ENCODE measurements around the gene MAML3. TPM values are rescaled to one million over a fixed set of nuclear protein-coding genes. Genes with fewer than 3 reads are reported as not detected.

The MAML3 gene
- total and polyA plus RNA-seq, 2 donors: 4.3 to 5.2 TPM

DNA sequence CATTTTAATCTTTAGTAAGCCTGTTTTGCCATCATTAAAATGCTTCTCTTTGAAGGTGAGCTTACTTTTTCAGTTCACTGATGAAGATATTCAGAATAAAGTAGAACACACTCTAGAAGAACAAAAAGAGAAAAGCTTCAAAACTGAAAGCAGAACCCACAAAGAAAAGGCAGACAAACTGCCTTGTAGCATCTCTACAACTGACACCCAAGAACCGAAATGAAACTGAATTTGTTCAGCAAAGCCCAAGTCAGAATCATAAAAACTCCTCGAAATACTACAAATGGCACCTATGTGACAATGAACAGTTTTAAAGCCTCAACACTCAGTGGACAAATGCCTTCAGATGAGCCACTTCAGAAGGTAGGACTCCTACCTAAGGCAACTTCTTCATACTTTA is 83.6 kb downstream of the MAML3 start:
- Histone ChIP-seq H3K27ac (ENCODE audit: low read depth in 1 of 2, low read length in 1 of 2) (peak overlapping the region; percentile 83 to 90), H3K27me3 (ENCODE audit: control insufficient read depth in 2 of 2, insufficient read depth in 1 of 2, low read length in 1 of 2) (no peaks in the 10 kb centered on the region), H3K9me3 (ENCODE audit: control insufficient read depth in 2 of 2, insufficient read depth in 1 of 2, low read length in 1 of 2) (no peaks in the 10 kb centered on the region), H3K4me1 (ENCODE audit: control insufficient read depth in 2 of 2, insufficient read depth in 2 of 2, low read length in 2 of 2) (peaks cover 16 to 30% of the 10 kb centered on the region in 2 donors), H3K4me3 (ENCODE audit: low read length in 2 of 2) (peak overlapping the region; percentile 14 to 24), H3K36me3 (ENCODE audit: control insufficient read depth in 2 of 2, insufficient read depth in 2 of 2, low read length in 1 of 2) (no peaks in the 10 kb centered on the region)
- WGBS: 17% methylated on average over 2 of the region's 2 CpGs
- DNase-seq (ENCODE audit: low read depth in 6 of 9, low spot score in 9 of 9): peak in 4 of 9 donors; percentile 34 to 85 (median 58)

DNA sequence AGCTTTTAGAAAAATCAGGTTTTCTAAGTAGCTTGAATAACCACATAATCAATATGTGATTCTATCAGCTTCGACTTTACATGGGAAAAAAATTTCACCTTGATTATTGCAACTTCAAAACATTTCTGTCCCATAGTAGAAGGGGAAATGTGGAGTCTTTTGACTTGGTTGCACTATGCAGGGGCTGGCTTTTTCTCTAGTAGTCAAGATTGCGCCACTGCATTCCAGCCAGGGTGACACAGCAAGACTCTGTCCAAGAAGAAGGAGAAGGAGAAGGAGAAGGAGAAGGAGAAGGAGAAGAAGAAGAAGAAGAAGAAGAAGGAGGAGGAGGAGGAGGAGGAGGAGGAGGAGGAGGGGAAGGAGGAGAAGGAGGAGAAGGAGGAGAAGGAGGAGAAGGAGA is 84.9 kb downstream of the MAML3 start:
- H3K4me1 ChIP-seq (ENCODE audit: control insufficient read depth in 2 of 2, insufficient read depth in 2 of 2, low read length in 2 of 2): peaks cover 16 to 30% of the 10 kb centered on the region in 2 donors
- H3K9me3 ChIP-seq (ENCODE audit: control insufficient read depth in 2 of 2, insufficient read depth in 1 of 2, low read length in 1 of 2): no peaks in the 10 kb centered on the region
- no peaks in the 10 kb centered on the region for H3K27me3 ChIP-seq (ENCODE audit: control insufficient read depth in 2 of 2, insufficient read depth in 1 of 2, low read length in 1 of 2)
- no peak for DNase-seq (ENCODE audit: low read depth in 6 of 9, low spot score in 9 of 9)
- H3K27ac ChIP-seq (ENCODE audit: low read depth in 1 of 2, low read length in 1 of 2): no peak overlapping the region
- H3K36me3 ChIP-seq (ENCODE audit: control insufficient read depth in 2 of 2, insufficient read depth in 2 of 2, low read length in 1 of 2): no peaks in the 10 kb centered on the region
- H3K4me3 ChIP-seq (ENCODE audit: low read length in 2 of 2): no peak overlapping the region
- WGBS: 98% methylated on average over 2 of the region's 2 CpGs

DNA sequence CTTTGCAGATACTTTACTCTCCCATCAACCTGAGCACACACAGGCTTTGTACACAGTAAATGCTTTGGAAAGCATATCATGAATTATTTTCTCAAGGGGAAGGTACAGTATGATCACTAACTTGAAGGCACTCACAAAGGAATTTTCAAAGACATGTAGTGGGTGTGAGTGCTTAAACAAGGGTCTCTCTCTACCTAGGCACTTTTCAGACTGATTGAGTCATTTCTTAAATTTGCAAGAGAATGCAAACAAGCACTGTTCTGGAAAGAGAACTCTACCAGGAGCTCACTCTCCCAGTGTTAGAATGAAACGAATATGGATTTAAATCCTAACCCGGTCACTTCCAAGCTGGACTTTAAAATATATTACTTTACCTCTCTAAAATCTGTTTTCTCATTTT is 85.7 kb downstream of the MAML3 start:
- no peak for DNase-seq (ENCODE audit: low read depth in 6 of 9, low spot score in 9 of 9)
- no peaks in the 10 kb centered on the region for H3K36me3 ChIP-seq (ENCODE audit: control insufficient read depth in 2 of 2, insufficient read depth in 2 of 2, low read length in 1 of 2)
- H3K4me1 ChIP-seq (ENCODE audit: control insufficient read depth in 2 of 2, insufficient read depth in 2 of 2, low read length in 2 of 2): peaks cover 16 to 30% of the 10 kb centered on the region in 2 donors
- 98% methylated on average over 2 of the region's 2 CpGs for WGBS
- H3K9me3 ChIP-seq (ENCODE audit: control insufficient read depth in 2 of 2, insufficient read depth in 1 of 2, low read length in 1 of 2): no peaks in the 10 kb centered on the region
- H3K27ac ChIP-seq (ENCODE audit: low read depth in 1 of 2, low read length in 1 of 2): no peak overlapping the region
- no peaks in the 10 kb centered on the region for H3K27me3 ChIP-seq (ENCODE audit: control insufficient read depth in 2 of 2, insufficient read depth in 1 of 2, low read length in 1 of 2)
- H3K4me3 ChIP-seq (ENCODE audit: low read length in 2 of 2): no peak overlapping the region

DNA sequence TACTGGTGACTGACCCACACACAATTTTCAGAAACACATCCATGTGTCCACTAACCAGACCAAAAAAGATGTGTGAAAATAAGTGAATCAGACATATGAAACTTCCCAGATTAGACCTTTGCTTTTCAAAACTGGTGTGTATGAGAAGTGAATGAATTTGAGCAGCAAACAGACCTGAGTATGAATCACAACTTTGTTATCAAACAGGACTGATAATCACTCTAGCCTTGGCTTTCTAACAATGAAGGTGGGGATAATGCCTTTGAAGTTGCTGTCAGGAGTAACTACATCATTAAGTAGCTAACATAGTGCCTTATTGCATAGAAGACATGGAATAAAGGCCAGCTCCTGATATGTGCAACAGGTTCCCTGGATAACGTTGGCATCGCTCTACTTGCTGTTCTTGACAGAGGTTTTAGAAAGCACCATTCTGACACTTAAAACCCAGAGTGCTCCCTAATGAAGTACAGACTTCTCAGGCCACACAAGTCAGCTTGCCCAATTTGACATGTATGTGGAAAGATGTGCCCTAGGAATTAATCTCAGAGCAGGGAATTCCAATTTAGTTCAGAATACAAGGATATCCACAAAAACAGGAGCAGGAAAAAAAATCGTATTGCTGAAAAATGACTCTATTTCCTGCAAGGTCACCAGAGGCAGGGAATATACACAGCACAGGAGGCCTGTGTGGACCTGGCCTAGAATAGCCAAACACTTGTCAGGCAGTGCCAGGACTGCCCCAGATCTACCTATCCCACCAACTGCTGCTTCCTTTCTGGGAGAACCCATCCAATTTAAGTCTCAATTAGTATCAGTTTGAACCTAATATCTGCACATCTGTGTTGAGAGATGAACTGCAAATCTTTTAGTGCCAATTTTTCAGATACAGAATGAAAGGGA is 87.7 kb downstream of the MAML3 start:
- H3K9me3 ChIP-seq (ENCODE audit: control insufficient read depth in 2 of 2, insufficient read depth in 1 of 2, low read length in 1 of 2): no peaks in the 10 kb centered on the region
- no peak for DNase-seq (ENCODE audit: low read depth in 6 of 9, low spot score in 9 of 9)
- no peaks in the 10 kb centered on the region for H3K27me3 ChIP-seq (ENCODE audit: control insufficient read depth in 2 of 2, insufficient read depth in 1 of 2, low read length in 1 of 2)
- no peaks in the 10 kb centered on the region for H3K36me3 ChIP-seq (ENCODE audit: control insufficient read depth in 2 of 2, insufficient read depth in 2 of 2, low read length in 1 of 2)
- no peak overlapping the region for H3K27ac ChIP-seq (ENCODE audit: low read depth in 1 of 2, low read length in 1 of 2)
- WGBS: 95% methylated on average over 3 of the region's 3 CpGs
- peaks cover 9 to 21% of the 10 kb centered on the region in 2 donors for H3K4me1 ChIP-seq (ENCODE audit: control insufficient read depth in 2 of 2, insufficient read depth in 2 of 2, low read length in 2 of 2)
- no peak overlapping the region for H3K4me3 ChIP-seq (ENCODE audit: low read length in 2 of 2)

DNA sequence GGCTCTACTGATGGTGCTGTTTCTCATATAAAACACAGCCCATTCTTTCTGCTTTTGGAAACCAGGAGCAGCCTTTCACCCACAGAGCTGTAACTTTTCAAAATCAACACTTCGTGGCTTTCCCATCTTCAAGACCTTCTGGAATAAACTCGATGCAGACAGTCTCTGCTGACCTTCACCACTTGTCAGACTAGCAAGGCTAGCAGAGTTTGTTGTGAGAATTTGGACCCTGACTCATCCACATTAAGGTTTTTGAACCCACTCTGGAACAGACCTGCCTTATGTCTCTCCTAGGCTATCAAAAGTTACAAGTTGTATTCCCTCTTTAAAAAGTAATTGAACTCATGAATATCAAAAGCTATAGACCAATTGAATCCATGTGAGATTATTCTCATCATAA is 88.6 kb downstream of the MAML3 start:
- 85% methylated on average over 2 of the region's 2 CpGs for WGBS
- no peak overlapping the region for H3K4me3 ChIP-seq (ENCODE audit: low read length in 2 of 2)
- H3K27ac ChIP-seq (ENCODE audit: low read depth in 1 of 2, low read length in 1 of 2): no peak overlapping the region
- peaks cover 0 to 19% of the 10 kb centered on the region in 2 donors for H3K4me1 ChIP-seq (ENCODE audit: control insufficient read depth in 2 of 2, insufficient read depth in 2 of 2, low read length in 2 of 2)
- no peaks in the 10 kb centered on the region for H3K9me3 ChIP-seq (ENCODE audit: control insufficient read depth in 2 of 2, insufficient read depth in 1 of 2, low read length in 1 of 2)
- H3K27me3 ChIP-seq (ENCODE audit: control insufficient read depth in 2 of 2, insufficient read depth in 1 of 2, low read length in 1 of 2): no peaks in the 10 kb centered on the region
- DNase-seq (ENCODE audit: low read depth in 6 of 9, low spot score in 9 of 9): no peak
- H3K36me3 ChIP-seq (ENCODE audit: control insufficient read depth in 2 of 2, insufficient read depth in 2 of 2, low read length in 1 of 2): no peaks in the 10 kb centered on the region

DNA sequence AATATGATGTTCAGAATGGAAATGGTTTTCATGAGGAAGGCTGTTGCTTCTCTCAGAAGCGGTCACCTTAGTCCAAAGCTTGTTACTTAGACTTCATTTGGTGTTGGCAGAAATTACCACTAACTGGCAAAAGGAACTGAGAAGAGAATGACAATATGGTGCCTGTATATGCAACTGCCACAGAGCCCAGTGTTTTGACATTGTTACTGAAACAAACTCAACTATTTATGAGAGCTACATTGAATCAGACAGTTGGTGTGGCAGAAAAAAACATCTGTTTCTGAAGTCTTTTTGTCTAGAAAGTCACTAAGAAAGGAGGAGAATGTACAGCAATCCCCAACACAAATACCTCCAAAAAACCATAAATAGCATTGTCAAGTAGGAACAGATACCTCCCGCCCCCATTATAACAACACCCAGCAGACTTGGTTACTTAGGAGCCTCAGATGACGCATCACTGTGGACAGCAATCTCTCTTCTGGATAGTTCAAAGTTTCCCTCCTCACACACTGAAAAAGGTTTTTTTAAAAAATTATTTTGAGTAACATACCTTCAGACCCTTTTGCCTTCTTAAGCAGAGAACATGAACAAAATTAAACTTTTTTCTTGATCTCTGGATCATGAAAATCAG is 92.2 kb downstream of the MAML3 start:
- no peaks in the 10 kb centered on the region for H3K9me3 ChIP-seq (ENCODE audit: control insufficient read depth in 2 of 2, insufficient read depth in 1 of 2, low read length in 1 of 2)
- H3K36me3 ChIP-seq (ENCODE audit: control insufficient read depth in 2 of 2, insufficient read depth in 2 of 2, low read length in 1 of 2): no peaks in the 10 kb centered on the region
- no peaks in the 10 kb centered on the region for H3K27me3 ChIP-seq (ENCODE audit: control insufficient read depth in 2 of 2, insufficient read depth in 1 of 2, low read length in 1 of 2)
- peaks cover 3 to 15% of the 10 kb centered on the region in 2 donors for H3K4me1 ChIP-seq (ENCODE audit: control insufficient read depth in 2 of 2, insufficient read depth in 2 of 2, low read length in 2 of 2)
- H3K27ac ChIP-seq (ENCODE audit: low read depth in 1 of 2, low read length in 1 of 2): peak overlapping the region in 1 of 2 donors; percentile 34
- 95% methylated on average over 3 of the region's 3 CpGs for WGBS
- H3K4me3 ChIP-seq (ENCODE audit: low read length in 2 of 2): no peak overlapping the region
- no peak for DNase-seq (ENCODE audit: low read depth in 6 of 9, low spot score in 9 of 9)

DNA sequence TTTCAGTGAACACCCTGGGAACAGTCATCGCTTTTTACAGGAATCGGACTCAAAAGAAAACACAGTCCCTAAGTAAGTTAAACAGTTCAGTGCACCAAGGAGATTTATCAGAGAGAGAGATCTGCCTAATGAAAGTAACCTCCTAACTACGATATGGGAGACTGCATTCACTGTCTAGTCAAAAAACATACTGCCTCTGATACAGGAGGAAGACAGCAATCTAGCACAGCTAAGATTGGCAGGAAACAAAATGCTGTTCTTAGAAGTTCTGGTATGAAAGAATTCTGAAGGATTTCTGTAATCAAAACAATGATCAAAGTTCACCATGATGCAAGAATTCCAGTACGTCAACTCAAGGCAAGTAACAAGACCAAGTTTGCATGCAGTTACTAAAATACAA is 92.8 kb downstream of the MAML3 start:
- Histone ChIP-seq H3K36me3 (ENCODE audit: control insufficient read depth in 2 of 2, insufficient read depth in 2 of 2, low read length in 1 of 2) (no peaks in the 10 kb centered on the region), H3K27ac (ENCODE audit: low read depth in 1 of 2, low read length in 1 of 2) (peak overlapping the region; percentile 31 to 34), H3K4me1 (ENCODE audit: control insufficient read depth in 2 of 2, insufficient read depth in 2 of 2, low read length in 2 of 2) (peaks cover 3 to 15% of the 10 kb centered on the region in 2 donors), H3K4me3 (ENCODE audit: low read length in 2 of 2) (no peak overlapping the region), H3K9me3 (ENCODE audit: control insufficient read depth in 2 of 2, insufficient read depth in 1 of 2, low read length in 1 of 2) (no peaks in the 10 kb centered on the region), H3K27me3 (ENCODE audit: control insufficient read depth in 2 of 2, insufficient read depth in 1 of 2, low read length in 1 of 2) (no peaks in the 10 kb centered on the region)
- peak in 1 of 9 donors; percentile 53 for DNase-seq (ENCODE audit: low read depth in 6 of 9, low spot score in 9 of 9)
- 73% methylated on average over 4 of the region's 4 CpGs for WGBS

DNA sequence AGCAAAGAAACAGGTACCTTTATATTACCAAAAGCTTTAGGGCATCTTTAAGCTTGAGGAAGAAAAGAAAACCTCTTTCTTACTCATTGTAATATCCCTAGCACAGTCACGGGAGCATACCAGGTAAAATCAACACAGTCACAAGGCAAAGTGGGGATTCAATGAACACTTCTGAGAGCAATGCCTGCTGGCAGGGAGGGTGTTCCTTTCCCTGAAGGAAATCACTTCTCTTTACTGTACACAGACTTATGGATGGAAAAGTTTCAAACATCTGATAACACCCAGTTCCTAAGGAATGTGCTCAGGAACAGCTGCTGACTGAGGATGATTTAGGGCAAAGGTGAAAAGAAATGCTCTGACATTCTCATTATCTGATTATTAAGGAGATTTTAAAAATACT is 94.8 kb downstream of the MAML3 start:
- H3K27ac ChIP-seq (ENCODE audit: low read depth in 1 of 2, low read length in 1 of 2): no peak overlapping the region
- WGBS: 95% methylated on average over 1 of the region's 1 CpG
- no peaks in the 10 kb centered on the region for H3K36me3 ChIP-seq (ENCODE audit: control insufficient read depth in 2 of 2, insufficient read depth in 2 of 2, low read length in 1 of 2)
- H3K4me1 ChIP-seq (ENCODE audit: control insufficient read depth in 2 of 2, insufficient read depth in 2 of 2, low read length in 2 of 2): peaks cover 3 to 24% of the 10 kb centered on the region in 2 donors
- H3K9me3 ChIP-seq (ENCODE audit: control insufficient read depth in 2 of 2, insufficient read depth in 1 of 2, low read length in 1 of 2): no peaks in the 10 kb centered on the region
- no peak overlapping the region for H3K4me3 ChIP-seq (ENCODE audit: low read length in 2 of 2)
- DNase-seq (ENCODE audit: low read depth in 6 of 9, low spot score in 9 of 9): no peak
- H3K27me3 ChIP-seq (ENCODE audit: control insufficient read depth in 2 of 2, insufficient read depth in 1 of 2, low read length in 1 of 2): no peaks in the 10 kb centered on the region

DNA sequence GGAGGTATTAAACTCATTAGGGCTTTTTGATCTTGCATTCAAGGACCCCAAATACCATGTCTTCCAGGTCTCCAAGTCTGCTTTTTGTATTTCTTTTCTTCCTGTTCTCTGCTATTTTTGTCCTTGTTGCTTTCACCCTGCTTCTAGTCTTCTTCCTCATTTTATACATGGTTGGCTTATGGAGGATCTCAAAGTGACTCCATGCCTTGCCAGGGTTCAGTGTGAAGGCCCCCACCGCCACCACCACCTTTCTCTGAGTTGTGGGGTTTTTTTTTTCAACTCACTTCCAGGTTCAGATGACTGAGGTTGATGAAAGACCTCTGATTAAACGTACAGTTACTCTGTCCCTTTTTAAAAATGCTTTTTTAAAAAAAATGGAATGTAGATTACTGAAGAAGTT is 96.3 kb downstream of the MAML3 start:
- no peak overlapping the region for H3K27ac ChIP-seq (ENCODE audit: low read depth in 1 of 2, low read length in 1 of 2)
- H3K4me1 ChIP-seq (ENCODE audit: control insufficient read depth in 2 of 2, insufficient read depth in 2 of 2, low read length in 2 of 2): peaks cover 7 to 36% of the 10 kb centered on the region in 2 donors
- WGBS: 21% methylated on average over 2 of the region's 2 CpGs
- H3K9me3 ChIP-seq (ENCODE audit: control insufficient read depth in 2 of 2, insufficient read depth in 1 of 2, low read length in 1 of 2): no peaks in the 10 kb centered on the region
- no peaks in the 10 kb centered on the region for H3K36me3 ChIP-seq (ENCODE audit: control insufficient read depth in 2 of 2, insufficient read depth in 2 of 2, low read length in 1 of 2)
- peak in 1 of 9 donors; percentile 50 for DNase-seq (ENCODE audit: low read depth in 6 of 9, low spot score in 9 of 9)
- H3K4me3 ChIP-seq (ENCODE audit: low read length in 2 of 2): no peak overlapping the region
- H3K27me3 ChIP-seq (ENCODE audit: control insufficient read depth in 2 of 2, insufficient read depth in 1 of 2, low read length in 1 of 2): no peaks in the 10 kb centered on the region
